ENCODE measurements around the gene SPRR2F.

The SPRR2F gene

GRCh38 chr1:153094426-153094825 lies 18.9 kb downstream of the SPRR2F start, which contains the start of gene SPRR2E:
Gene SPRR2E, minus strand, starts transcription at chr1:153094526. Its CDS starts 775 bp downstream, at chr1:153093751.
- no peaks in the 10 kb centered on the region for H3K9me3 ChIP-seq (ENCODE audit: severe bottlenecking)
- TF ChIP-seq, protein P1, sequence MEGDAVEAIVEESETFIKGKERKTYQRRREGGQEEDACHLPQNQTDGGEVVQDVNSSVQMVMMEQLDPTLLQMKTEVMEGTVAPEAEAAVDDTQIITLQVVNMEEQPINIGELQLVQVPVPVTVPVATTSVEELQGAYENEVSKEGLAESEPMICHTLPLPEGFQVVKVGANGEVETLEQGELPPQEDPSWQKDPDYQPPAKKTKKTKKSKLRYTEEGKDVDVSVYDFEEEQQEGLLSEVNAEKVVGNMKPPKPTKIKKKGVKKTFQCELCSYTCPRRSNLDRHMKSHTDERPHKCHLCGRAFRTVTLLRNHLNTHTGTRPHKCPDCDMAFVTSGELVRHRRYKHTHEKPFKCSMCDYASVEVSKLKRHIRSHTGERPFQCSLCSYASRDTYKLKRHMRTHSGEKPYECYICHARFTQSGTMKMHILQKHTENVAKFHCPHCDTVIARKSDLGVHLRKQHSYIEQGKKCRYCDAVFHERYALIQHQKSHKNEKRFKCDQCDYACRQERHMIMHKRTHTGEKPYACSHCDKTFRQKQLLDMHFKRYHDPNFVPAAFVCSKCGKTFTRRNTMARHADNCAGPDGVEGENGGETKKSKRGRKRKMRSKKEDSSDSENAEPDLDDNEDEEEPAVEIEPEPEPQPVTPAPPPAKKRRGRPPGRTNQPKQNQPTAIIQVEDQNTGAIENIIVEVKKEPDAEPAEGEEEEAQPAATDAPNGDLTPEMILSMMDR (IDR thresholded peaks at IDR 0.05; ENCODE audit: low read depth, low read length) = no peak
- no peak within 1 kb of the TSS for H3K27ac ChIP-seq
- no peak within 1 kb of the TSS for H3K4me3 ChIP-seq (ENCODE audit: low read depth, low read length)
- no peaks in the 10 kb centered on the region for H3K36me3 ChIP-seq
- DNase-seq = no peak
- no peaks in the 10 kb centered on the region for H3K27me3 ChIP-seq (ENCODE audit: insufficient read depth, low read depth, severe bottlenecking)

DNA sequence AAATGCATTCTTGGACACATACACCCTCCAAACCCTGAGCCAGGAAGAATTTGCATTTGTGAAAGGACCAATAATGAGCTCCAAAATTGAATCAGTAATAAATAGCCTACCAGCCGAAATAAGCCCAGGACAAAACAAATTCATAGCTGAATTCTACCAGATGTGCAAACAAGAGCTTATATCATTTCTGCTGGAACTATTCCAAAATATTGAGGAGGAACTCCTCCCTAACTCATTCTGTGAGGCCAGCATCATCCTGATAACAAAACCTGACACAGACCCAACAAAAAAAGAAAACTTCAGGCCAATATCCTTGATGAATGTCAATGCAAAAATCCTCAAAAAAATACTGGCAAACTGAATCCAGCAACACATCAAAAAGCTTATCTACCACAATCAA lies 25.7 kb downstream of the SPRR2F start:
- no peaks in the 10 kb centered on the region for H3K36me3 ChIP-seq
- TF ChIP-seq, protein P1 (IDR thresholded peaks at IDR 0.05; ENCODE audit: low read depth, low read length) = no peak

GRCh38 chr1:153081736-153082135 lies 31.6 kb downstream of the SPRR2F start:
- no peaks in the 10 kb centered on the region for H3K36me3 ChIP-seq
- H3K4me3 ChIP-seq (ENCODE audit: low read depth, low read length) = no peak overlapping the region
- DNase-seq = no peak
- no peaks in the 10 kb centered on the region for H3K27me3 ChIP-seq (ENCODE audit: insufficient read depth, low read depth, severe bottlenecking)
- H3K9me3 ChIP-seq (ENCODE audit: severe bottlenecking) = peaks cover 7% of the 10 kb centered on the region
- H3K27ac ChIP-seq = no peak overlapping the region
- TF ChIP-seq, protein P1 (IDR thresholded peaks at IDR 0.05; ENCODE audit: low read depth, low read length) = no peak

More for the DNA sequence above, 25.7 kb downstream of the SPRR2F start:
- Histone ChIP-seq H3K9me3 (ENCODE audit: severe bottlenecking) (peaks cover 7% of the 10 kb centered on the region), H3K27me3 (ENCODE audit: insufficient read depth, low read depth, severe bottlenecking) (no peaks in the 10 kb centered on the region), H3K27ac (no peak overlapping the region), H3K4me3 (ENCODE audit: low read depth, low read length) (no peak overlapping the region)
- DNase-seq = no peak

DNA sequence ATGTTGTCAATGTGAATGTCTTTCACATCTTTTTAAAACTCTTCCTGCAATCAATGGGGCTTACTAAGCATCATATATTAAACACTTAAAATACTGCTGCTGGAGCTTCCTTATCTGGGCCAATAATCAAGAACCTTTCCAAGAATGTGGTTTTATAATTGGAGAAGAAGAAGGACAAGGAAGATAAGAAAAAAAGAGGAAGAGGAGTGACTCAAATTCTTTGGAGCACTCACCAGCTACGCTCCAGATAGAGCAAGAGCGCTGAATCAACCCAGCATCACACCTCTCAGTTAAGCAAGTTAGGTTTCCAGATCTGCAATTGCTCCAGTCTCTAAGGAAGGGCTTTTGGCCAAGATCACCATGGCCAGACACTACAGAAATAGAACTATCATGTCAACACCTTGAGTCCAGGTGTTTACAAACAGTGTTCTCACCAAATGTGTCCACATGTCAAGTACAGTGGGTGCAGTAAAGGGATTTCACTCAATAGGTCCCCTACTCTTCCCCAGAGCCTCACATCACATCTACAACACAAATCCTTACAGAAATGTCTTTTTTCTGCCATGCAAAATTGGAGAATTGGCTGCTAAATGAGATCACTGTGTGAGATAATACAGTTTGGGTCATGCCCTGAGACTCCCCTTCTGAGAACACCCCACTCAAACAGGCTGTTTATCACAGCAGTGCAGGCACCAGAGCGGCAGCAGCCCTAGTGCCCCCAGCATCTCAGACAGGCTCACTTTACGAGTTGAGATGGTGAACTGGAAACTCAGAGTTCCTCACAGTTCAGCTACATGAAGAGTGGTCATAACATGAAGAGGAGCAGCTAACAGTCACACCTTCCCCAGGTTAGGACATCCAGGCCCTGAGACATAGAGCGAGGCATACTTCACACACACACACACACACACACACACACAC lies 40.2 kb downstream of the SPRR2F start:
- Histone ChIP-seq H3K27ac (no peak overlapping the region), H3K9me3 (ENCODE audit: severe bottlenecking) (no peaks in the 10 kb centered on the region), H3K4me3 (ENCODE audit: low read depth, low read length) (no peak overlapping the region), H3K27me3 (ENCODE audit: insufficient read depth, low read depth, severe bottlenecking) (no peaks in the 10 kb centered on the region), H3K36me3 (no peaks in the 10 kb centered on the region)
- TF ChIP-seq, protein P1 (IDR thresholded peaks at IDR 0.05; ENCODE audit: low read depth, low read length) = no peak
- no peak for DNase-seq

GRCh38 chr1:153071511-153071910 lies 41.8 kb downstream of the SPRR2F start, which contains the start of gene SPRR2B:
Gene SPRR2B, minus strand, starts transcription at chr1:153071611. Its CDS starts 772 bp downstream, at chr1:153070839.
- TF ChIP-seq, protein P1 (IDR thresholded peaks at IDR 0.05; ENCODE audit: low read depth, low read length) = no peak
- no peaks in the 10 kb centered on the region for H3K9me3 ChIP-seq (ENCODE audit: severe bottlenecking)
- H3K27ac ChIP-seq = no peak within 1 kb of the TSS
- H3K36me3 ChIP-seq = no peaks in the 10 kb centered on the region
- no peak within 1 kb of the TSS for H3K4me3 ChIP-seq (ENCODE audit: low read depth, low read length)
- DNase-seq = no peak
- H3K27me3 ChIP-seq (ENCODE audit: insufficient read depth, low read depth, severe bottlenecking) = no peaks in the 10 kb centered on the region

Measured in WERI-Rb-1 (cell line).